Right lobe of liver (tissue), 6 donors: Measurements from ENCODE around the gene TMC4. TPM values are rescaled to one million over a fixed set of nuclear protein-coding genes. Genes with fewer than 3 reads are reported as not detected.

Experiments
- ATAC-seq, 4 donors: fragments of 200-7000 bp; cut with Tn5 transposase; one replicate each; pipeline ENCODE4 v1.9.1; 2020; ENCODE audit warnings: mild to moderate bottlenecking in 4 of 4, moderate library complexity in 4 of 4
- DNase-seq, 3 donors: peaks; one replicate each; pipeline ENCODE4 v3.0.0-alpha.2; 2020
- H3K27ac ChIP-seq, 3 donors: fragments of 200-600 bp; one replicate each; pipeline ENCODE4 v1.8.0; 2022
- H3K27me3 ChIP-seq, 2 donors: fragments of 200-600 bp; one replicate each; pipeline ENCODE4 v1.8.0; 2022
- H3K36me3 ChIP-seq, 4 donors: fragments of 200-600 bp; sonication (generic) in 1 of 4; one replicate each; pipeline versions ENCODE4 v1.5.1 to v1.8.0; 2017 to 2022; ENCODE audit warnings: control low read depth in 1 of 4
- H3K4me1 ChIP-seq, 4 donors: fragments of 200-600 bp; sonication (generic) in 1 of 4; one replicate each; pipeline versions ENCODE4 v1.5.1 to v1.8.0; 2017 to 2022; ENCODE audit warnings: control low read depth in 1 of 4
- H3K4me3 ChIP-seq, 3 donors: fragments of 200-600 bp; one replicate each; pipeline ENCODE4 v1.8.0; 2022
- H3K9me3 ChIP-seq, 4 donors: fragments of 200-600 bp; sonication (generic) in 1 of 4; one replicate each; pipeline versions ENCODE4 v1.5.1 to v1.8.0; 2017 to 2022; ENCODE audit warnings: control low read depth in 1 of 4
- POLR2A ChIP-seq: fragments of 450-650 bp; IDR thresholded peaks from one replicate; pipeline ENCODE4 v1.6.1; 2017; ENCODE audit warnings: antibody characterized with exemption, mild to moderate bottlenecking
- WGBS: methylation state at CpG from one replicate; pipeline ENCODE4 v1.1.6; 2018; ENCODE audit warnings: low coverage, low lambda C conversion rate; ENCODE audit not compliant: insufficient coverage; ENCODE audit errors: missing lambda C conversion rate; 5-methylcytosine and 5-hydroxymethylcytosine counted together
- intact Hi-C, 2 donors: fragments of 100-400 bp; cut with DNase I; formaldehyde crosslinking; loops; one replicate each; pipeline versions ENCODE4 v1.11.2 to v1.14.1; 2022
- total RNA-seq, 6 experiments: library from RNA; depleted of rRNA in 2 of 6; stranded (reverse); fragments of >200 nt in 2 of 6; fragmentation: NEBNext Ultra II Directional in 3 of 6; extraction: Animal tissue kit (Norgen Biotek cat#: 25700) in 3 of 6; gene quantifications; one replicate each; pipeline versions ENCODE4 v1.1.0 to v1.2.4, GENCODE V29; 2016 to 2023
- TF ChIP-seq, protein P1 (sequence below), 4 donors: fragments of 200-600 bp in 3 of 4; fragments of 450-650 bp in 1 of 4; IDR thresholded peaks; one replicate each; pipeline versions ENCODE4 v1.5.1 to v1.8.0; 2016 to 2022; ENCODE audit warnings: antibody characterized with exemption in 4 of 4, mild to moderate bottlenecking in 2 of 4
- donor health status: DM: no; HTN: yes; CAD: no.
- donor health status: DM: no; HTN: no; CAD: no.
- donor health status: DM: no; HTN: no; CAD: no.
- donor health status: DM: no; HTN: yes; CAD: no.
- donor health status: DM: no; HTN: yes; CAD: no.

The TMC4 gene
- total RNA-seq, 6 experiments from 2014 or later = 0.18 to 2.4 (median 1.1) TPM

DNA sequence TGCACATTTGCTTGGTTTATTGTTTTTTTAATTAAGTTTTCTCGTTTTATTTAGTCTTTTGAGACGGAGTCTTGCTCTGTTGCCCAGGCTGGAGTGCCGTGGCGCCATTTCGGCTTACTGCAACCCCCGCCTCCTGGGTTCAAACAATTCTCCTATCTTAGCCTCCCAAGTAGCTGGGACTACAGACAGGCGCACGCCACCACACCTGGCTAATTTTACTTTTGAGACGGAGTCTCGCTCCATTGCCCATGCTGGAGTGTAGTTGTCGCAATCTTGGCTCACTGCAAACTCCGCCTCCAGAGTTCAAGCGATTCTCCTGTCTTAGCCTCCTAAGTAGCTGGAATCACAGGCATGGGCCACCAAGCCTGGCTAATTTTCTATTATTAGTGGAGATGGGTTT, 29.0 kb upstream of the TMC4 start:
- Histone ChIP-seq H3K27ac (peak overlapping the region; percentile 86 to 95 (median 94)), H3K27me3 (no peaks in the 10 kb centered on the region), H3K4me1 (peaks cover 0 to 60% (median 31%) of the 10 kb centered on the region in 4 donors), H3K9me3 (no peaks in the 10 kb centered on the region), H3K36me3 (peaks cover 17 to 57% (median 31%) of the 10 kb centered on the region in 4 donors), H3K4me3 (peak overlapping the region; percentile 65 to 71 (median 69))
- WGBS = 34% methylated on average over 13 of the region's 13 CpGs
- ATAC-seq (no peak), DNase-seq (peak in 1 of 3 donors; percentile 35)
- intact Hi-C loops = no loop called here
- TF ChIP-seq, protein P1, sequence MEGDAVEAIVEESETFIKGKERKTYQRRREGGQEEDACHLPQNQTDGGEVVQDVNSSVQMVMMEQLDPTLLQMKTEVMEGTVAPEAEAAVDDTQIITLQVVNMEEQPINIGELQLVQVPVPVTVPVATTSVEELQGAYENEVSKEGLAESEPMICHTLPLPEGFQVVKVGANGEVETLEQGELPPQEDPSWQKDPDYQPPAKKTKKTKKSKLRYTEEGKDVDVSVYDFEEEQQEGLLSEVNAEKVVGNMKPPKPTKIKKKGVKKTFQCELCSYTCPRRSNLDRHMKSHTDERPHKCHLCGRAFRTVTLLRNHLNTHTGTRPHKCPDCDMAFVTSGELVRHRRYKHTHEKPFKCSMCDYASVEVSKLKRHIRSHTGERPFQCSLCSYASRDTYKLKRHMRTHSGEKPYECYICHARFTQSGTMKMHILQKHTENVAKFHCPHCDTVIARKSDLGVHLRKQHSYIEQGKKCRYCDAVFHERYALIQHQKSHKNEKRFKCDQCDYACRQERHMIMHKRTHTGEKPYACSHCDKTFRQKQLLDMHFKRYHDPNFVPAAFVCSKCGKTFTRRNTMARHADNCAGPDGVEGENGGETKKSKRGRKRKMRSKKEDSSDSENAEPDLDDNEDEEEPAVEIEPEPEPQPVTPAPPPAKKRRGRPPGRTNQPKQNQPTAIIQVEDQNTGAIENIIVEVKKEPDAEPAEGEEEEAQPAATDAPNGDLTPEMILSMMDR (IDR thresholded peaks at IDR 0.05) = no peak
- TF ChIP-seq POLR2A = no peak

DNA sequence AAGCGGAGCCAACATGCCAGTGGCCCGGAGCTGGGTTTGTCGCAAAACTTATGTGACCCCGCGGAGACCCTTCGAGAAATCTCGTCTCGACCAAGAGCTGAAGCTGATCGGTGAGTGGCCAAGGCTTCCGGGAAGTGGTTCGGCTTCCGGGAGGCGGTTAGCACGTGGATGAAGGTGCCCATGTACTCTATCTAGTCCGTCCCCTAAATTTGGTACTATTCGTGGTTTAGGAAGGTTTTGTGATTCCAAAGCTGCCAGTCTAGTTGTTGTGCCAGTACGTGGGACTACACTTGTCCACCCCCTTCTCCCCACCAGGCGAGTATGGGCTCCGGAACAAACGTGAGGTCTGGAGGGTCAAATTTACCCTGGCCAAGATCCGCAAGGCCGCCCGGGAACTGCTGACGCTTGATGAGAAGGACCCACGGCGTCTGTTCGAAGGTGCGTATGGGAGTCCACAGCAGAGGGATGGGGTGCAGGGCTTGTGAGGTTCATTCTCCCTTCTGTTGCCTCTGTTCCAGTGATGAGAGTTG, 28.3 kb upstream of the TMC4 start:
- peak in 2 of 4 donors; percentile 0 for ATAC-seq
- H3K4me1 ChIP-seq = peaks cover 0 to 60% (median 31%) of the 10 kb centered on the region in 4 donors

DNA sequence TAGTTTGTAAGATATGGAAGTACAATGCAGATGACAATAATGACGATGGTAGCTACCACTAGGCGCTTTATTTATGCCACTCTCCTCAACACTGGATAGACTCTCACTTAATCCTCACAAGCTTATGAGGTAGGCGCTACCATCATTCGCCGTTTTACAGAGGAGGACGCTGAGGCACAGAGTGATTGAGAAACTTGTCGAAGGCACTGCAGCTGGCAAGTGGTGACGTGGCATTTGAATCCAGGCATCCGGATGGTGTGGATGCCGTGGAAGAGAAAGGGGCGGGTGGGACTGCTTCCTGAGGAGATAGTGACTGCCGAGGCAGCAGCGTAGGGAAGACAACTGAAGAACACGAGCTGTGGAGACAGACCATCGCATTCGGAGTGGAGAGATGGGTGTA, 26.4 kb upstream of the TMC4 start:
- Histone ChIP-seq H3K27ac (peak overlapping the region in 1 of 3 donors; percentile 86), H3K4me1 (peaks cover 0 to 43% (median 21%) of the 10 kb centered on the region in 4 donors), H3K9me3 (no peaks in the 10 kb centered on the region), H3K27me3 (no peaks in the 10 kb centered on the region), H3K4me3 (no peak overlapping the region), H3K36me3 (peaks cover 5 to 36% (median 14%) of the 10 kb centered on the region in 4 donors)
- 88% methylated on average over 11 of the region's 16 CpGs for WGBS
- TF ChIP-seq, protein P1 (IDR thresholded peaks at IDR 0.05) = no peak
- TF ChIP-seq POLR2A = no peak
- DNase-seq (no peak), ATAC-seq (no peak)
- intact Hi-C loops = no loop called here

More for the DNA sequence above, 28.3 kb upstream of the TMC4 start:
- Histone ChIP-seq H3K9me3 (no peaks in the 10 kb centered on the region), H3K4me3 (peak overlapping the region; percentile 65 to 71 (median 69)), H3K36me3 (peaks cover 9 to 50% (median 27%) of the 10 kb centered on the region in 4 donors), H3K27ac (peak overlapping the region; percentile 86 to 95 (median 94)), H3K27me3 (no peaks in the 10 kb centered on the region)
- TF ChIP-seq POLR2A = no peak
- TF ChIP-seq, protein P1 (IDR thresholded peaks at IDR 0.05) = no peak
- DNase-seq = peak in 1 of 3 donors; percentile 57
- WGBS = 0% methylated on average over 12 of the region's 28 CpGs
- intact Hi-C loops = no loop called here

DNA sequence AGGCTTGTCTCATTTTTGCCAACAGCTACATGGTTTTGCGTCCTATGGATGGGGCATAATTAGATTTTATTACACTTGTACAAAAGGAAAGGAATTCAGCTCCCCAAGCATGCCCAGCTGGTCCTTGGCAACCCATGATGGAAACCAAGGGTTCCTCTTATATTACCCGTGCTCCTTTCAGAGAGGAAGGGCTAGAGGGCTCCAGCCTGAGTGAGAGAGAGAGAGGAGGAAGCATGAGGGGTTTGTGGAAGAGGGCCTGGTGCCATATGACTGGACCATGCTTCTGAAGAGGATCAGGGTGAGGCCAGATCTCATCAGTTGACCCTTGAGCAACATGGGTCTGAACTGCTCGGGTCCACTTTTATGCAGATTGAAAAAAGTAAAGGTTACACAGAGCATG, 24.2 kb upstream of the TMC4 start:
- peaks cover 0 to 22% (median 11%) of the 10 kb centered on the region in 4 donors for H3K4me1 ChIP-seq
- no peaks in the 10 kb centered on the region for H3K27me3 ChIP-seq
- 43% methylated on average over 3 of the region's 3 CpGs for WGBS
- no peak overlapping the region for H3K4me3 ChIP-seq
- TF ChIP-seq, protein P1 (IDR thresholded peaks at IDR 0.05) = no peak
- TF ChIP-seq POLR2A = no peak
- DNase-seq = peak in 1 of 3 donors; percentile 14
- no peak for ATAC-seq
- no peaks in the 10 kb centered on the region for H3K9me3 ChIP-seq
- peak overlapping the region in 2 of 3 donors; percentile 62 to 88 for H3K27ac ChIP-seq
- intact Hi-C loops = no loop called here
- H3K36me3 ChIP-seq = peaks cover 3 to 34% (median 13%) of the 10 kb centered on the region in 4 donors
